Type B pancreatic cell (in vitro differentiated cells): ENCODE measurements around the gene SV2B. TPM values are rescaled to one million over a fixed set of nuclear protein-coding genes. Genes with fewer than 3 reads are reported as not detected.

Experiments used
- DNase-seq: peaks from one replicate; pipeline ENCODE4 v3.0.0; 2021; ENCODE audit warnings: mixed read lengths; ENCODE audit not compliant: unreplicated experiment; ENCODE audit errors: extremely low spot score
- H3K27ac Mint-ChIP-seq: 2 replicates; pipeline ENCODE4 v1.8.0; 2021; ENCODE audit warnings: mild to moderate bottlenecking, mixed read lengths
- H3K27me3 Mint-ChIP-seq: 2 replicates; pipeline ENCODE4 v1.8.0; 2021; ENCODE audit warnings: mixed read lengths
- H3K36me3 Mint-ChIP-seq: 2 replicates; pipeline ENCODE4 v1.8.0; 2021; ENCODE audit warnings: mixed read lengths
- H3K4me1 Mint-ChIP-seq: one replicate; pipeline ENCODE4 v1.8.0; 2021; ENCODE audit warnings: mixed read lengths; ENCODE audit not compliant: unreplicated experiment
- H3K4me3 Mint-ChIP-seq: 2 replicates; pipeline ENCODE4 v1.8.0; 2021; ENCODE audit warnings: mild to moderate bottlenecking, mixed read lengths
- H3K9me3 Mint-ChIP-seq: 2 replicates; pipeline ENCODE4 v1.8.0; 2021; ENCODE audit warnings: mixed read lengths
- total RNA-seq: library from RNA; stranded (reverse); gene quantifications from 2 replicates; pipeline ENCODE4 v1.2.1, GENCODE V29; 2021; ENCODE audit warnings: low replicate concordance
- TF ChIP-seq, protein P1 (sequence below): fragments of 200-600 bp; sonication (generic); conservative IDR thresholded peaks from 2 replicates; pipeline ENCODE4 v1.5.0; 2021; ENCODE audit warnings: antibody characterized with exemption, mild to moderate bottlenecking

SV2B gene
- total RNA-seq, 1 donor from 2014 or later: 1.7 TPM

GRCh38 chr15:91122296-91122695, 22.2 kb downstream of the SV2B start:
- Mint-ChIP-seq H3K4me3 (no peak overlapping the region), H3K9me3 (no peaks in the 10 kb centered on the region), H3K4me1 (no peaks in the 10 kb centered on the region), H3K27ac (no peak overlapping the region), H3K36me3 (no peaks in the 10 kb centered on the region), H3K27me3 (peaks cover 19% of the 10 kb centered on the region)
- TF ChIP-seq, protein P1, sequence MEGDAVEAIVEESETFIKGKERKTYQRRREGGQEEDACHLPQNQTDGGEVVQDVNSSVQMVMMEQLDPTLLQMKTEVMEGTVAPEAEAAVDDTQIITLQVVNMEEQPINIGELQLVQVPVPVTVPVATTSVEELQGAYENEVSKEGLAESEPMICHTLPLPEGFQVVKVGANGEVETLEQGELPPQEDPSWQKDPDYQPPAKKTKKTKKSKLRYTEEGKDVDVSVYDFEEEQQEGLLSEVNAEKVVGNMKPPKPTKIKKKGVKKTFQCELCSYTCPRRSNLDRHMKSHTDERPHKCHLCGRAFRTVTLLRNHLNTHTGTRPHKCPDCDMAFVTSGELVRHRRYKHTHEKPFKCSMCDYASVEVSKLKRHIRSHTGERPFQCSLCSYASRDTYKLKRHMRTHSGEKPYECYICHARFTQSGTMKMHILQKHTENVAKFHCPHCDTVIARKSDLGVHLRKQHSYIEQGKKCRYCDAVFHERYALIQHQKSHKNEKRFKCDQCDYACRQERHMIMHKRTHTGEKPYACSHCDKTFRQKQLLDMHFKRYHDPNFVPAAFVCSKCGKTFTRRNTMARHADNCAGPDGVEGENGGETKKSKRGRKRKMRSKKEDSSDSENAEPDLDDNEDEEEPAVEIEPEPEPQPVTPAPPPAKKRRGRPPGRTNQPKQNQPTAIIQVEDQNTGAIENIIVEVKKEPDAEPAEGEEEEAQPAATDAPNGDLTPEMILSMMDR: no peak
- DNase-seq: no peak

DNA sequence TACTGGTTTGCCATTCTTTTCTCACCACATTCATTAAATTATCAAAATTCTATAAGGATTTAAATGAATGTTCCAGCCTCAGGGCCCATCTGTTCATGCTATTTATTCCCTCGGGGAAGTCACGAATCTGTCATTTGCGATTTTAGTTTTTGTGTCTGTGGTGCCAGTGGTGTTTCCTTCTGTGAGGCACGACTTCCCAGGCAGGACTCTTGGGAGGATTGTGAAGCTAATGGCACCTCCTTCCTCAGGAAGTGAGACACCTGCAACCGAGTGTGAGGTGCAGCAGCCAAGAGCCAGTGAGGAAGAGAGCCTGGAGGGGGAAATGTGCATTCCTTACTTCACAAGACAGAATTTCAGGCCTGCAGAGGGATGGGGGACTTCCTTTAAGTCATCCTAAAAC, 24.1 kb downstream of the SV2B start:
- Mint-ChIP-seq H3K27me3 (peaks cover 27% of the 10 kb centered on the region), H3K4me1 (no peaks in the 10 kb centered on the region), H3K36me3 (no peaks in the 10 kb centered on the region), H3K27ac (no peak overlapping the region), H3K9me3 (no peaks in the 10 kb centered on the region), H3K4me3 (no peak overlapping the region)
- TF ChIP-seq, protein P1: no peak
- no peak for DNase-seq

DNA sequence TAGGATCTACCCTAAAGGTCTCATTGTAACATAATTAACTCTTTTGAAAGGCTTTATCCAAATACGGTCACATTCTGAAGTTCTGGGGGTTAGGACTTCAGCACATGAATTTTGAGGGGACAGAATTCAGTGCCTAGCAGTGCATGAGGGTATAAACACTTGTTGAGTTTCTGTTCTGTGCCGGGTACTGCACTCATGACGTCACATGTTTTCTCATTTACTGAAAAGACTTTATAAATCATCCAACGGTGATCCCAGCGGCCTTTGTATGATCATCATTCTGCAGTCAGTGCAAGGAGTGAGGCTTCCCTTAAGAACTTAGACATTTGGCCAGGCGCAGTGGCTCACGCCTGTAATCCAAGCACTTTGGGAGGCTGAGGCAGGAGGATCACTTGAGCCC, 25.1 kb downstream of the SV2B start:
- Mint-ChIP-seq H3K4me3 (no peak overlapping the region), H3K27me3 (peaks cover 27% of the 10 kb centered on the region), H3K36me3 (no peaks in the 10 kb centered on the region), H3K9me3 (no peaks in the 10 kb centered on the region), H3K27ac (no peak overlapping the region), H3K4me1 (no peaks in the 10 kb centered on the region)
- no peak for DNase-seq
- TF ChIP-seq, protein P1: no peak

DNA sequence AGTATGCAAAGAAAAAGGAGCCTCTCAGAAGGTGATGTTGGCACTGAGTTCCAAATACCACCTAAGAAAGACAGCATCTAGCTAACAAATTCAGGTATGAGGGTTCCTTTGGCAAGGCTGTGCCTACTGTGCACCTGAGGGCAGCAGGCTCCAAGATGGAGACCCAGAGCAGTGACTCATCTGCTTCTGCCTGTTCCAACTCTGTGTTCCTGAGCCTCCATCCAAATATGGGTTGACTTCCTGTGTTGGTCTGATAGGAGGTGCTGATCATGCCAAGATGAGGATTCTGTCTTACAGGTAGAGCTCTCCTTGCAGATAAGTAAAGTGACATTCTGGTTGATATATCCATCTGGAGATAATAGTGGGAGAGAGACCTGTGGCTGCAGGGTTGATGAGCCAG, 26.0 kb downstream of the SV2B start:
- Mint-ChIP-seq H3K9me3 (no peaks in the 10 kb centered on the region), H3K36me3 (no peaks in the 10 kb centered on the region), H3K27ac (no peak overlapping the region), H3K4me3 (no peak overlapping the region), H3K4me1 (no peaks in the 10 kb centered on the region), H3K27me3 (peaks cover 23% of the 10 kb centered on the region)
- TF ChIP-seq, protein P1: no peak
- DNase-seq: no peak

DNA sequence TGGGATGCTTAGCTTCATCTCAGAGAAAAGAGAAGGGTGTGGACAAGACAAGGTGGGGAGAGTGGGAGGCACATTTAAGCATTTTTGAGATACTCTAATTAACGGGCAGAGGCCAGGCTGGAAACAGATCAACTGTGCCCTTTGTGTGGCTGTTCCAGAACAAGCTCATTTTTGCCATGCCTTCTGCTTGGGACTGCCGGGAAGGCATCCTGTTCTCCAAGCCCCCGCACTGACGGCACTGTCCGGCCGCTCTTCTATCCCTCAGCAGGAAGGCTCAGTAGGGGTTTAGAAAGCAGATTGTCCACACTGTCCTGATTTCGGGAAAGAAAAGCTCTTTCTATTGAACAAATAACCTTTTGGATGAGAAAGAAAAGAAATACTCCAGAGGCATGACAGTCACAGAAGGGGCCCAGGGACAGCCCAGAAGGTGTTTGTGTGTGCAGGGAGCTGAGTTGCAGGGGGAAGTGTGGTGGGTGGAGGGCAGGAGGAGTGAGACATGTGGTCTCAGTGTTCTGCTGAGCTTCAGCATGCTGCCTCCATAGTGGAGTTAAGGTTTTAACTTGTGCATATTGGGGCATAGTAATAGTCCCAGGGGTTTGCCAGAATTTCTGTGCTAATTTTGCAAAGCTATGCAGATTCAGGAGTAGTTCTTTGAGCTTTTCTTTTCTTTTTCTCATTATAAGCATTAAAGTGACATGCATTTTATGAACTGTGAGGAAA, 27.3 kb downstream of the SV2B start:
- TF ChIP-seq, protein P1: no peak
- Mint-ChIP-seq H3K27ac (no peak overlapping the region), H3K9me3 (no peaks in the 10 kb centered on the region), H3K27me3 (peaks cover 23% of the 10 kb centered on the region), H3K36me3 (no peaks in the 10 kb centered on the region), H3K4me3 (no peak overlapping the region), H3K4me1 (no peaks in the 10 kb centered on the region)
- DNase-seq: no peak
